GM19372 (cell line): ENCODE data around the gene MEGF6.

Source experiments
- ATAC-seq: cut with Tn5 transposase; IDR thresholded peaks from one replicate; pipeline ENCODE4 v1.9.1; 2021; ENCODE audit warnings: mild to moderate bottlenecking, low read depth, moderate library complexity; ENCODE audit not compliant: unreplicated experiment

The MEGF6 gene

GRCh38 chr1:3544040-3544977 is 67.0 kb downstream of the MEGF6 start:
- ATAC-seq: no peak

DNA sequence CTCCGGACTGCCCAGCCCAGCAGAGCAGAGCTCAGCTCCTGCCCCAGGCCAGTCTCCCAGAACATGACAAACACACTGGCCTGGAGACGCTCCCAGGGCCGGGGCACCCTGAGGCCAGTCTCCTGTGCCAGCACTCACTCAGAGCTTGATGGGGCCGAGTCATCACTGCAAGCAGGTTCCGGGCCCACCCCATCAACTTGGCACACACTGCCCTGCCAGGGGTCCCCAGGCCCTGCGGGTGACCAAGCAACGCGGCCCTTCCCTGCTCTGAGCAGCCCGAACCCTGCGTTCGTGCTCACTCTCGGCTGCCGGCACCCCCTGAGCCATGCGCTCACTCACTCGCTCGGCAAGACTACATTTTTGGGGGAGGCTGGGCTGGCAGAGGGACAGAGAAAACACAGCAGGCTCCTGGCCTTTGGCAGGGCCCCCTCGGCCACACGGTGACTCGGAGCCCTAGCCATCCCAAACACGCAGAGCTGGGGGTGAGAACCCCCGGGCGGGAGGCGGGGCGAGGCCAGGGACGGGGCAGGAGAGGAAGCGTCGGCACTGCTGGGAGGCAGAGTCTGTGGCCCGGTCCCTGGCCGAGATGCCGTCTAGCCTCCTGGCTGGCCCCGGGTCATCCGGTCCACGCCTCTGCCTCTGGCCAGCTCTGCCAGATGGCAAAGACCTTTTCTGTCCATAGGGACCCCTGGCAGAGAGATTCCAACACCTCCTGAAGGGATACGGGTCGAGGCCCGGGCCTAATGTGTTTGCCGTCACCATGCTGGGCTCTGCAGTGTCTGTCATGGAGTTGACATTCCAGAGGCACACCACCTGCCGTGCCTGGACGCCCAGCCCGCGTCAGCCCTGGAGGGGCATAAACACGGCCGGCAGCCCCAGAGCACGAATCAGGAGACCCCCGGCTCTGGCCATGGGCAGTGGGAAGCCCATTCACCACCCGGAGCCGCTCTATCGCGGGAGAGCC is 68.0 kb downstream of the MEGF6 start:
- no peak for ATAC-seq

DNA sequence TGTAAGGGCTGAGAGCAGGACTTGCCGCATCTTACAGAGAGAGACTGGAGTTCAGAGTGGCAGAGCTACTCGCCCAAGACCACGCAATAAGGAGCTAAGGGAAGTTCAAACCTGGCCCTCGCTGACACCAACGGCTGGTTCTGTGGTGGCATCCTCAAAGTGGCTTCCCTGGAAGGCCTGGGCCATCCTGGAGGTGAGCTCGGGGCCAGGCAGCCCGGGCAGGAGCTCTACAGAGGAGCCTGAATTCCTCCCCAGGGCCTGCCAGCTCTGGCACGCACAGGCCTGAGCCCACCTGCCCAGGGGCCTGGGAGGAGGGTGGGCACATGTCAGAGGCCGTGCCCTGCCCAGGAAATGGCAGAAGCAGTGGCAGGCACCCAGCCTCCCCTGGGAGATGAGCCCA is 68.6 kb downstream of the MEGF6 start:
- no peak for ATAC-seq

DNA sequence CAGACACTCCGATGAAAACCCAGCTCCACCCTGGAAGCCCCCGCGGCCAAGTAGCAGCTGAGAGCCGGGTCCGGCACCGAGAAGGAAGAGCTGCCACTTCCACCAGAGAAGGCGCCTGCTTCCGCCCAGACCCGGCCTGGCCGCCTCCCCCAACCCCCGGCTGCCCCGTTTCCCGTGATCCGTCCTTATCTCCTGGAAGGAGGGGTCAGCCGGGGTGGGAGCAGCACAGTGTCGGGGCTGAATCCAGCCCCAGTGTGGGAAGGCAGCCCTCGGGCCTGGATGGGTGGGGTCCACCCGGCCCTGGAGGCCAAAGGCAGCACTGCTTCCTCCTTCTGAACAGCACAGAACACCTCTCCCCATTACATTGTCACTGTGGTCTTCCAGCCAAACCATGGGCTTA is 69.4 kb downstream of the MEGF6 start:
- ATAC-seq: no peak

GRCh38 chr1:3541465-3541864 is 69.8 kb downstream of the MEGF6 start:
- no peak for ATAC-seq

DNA sequence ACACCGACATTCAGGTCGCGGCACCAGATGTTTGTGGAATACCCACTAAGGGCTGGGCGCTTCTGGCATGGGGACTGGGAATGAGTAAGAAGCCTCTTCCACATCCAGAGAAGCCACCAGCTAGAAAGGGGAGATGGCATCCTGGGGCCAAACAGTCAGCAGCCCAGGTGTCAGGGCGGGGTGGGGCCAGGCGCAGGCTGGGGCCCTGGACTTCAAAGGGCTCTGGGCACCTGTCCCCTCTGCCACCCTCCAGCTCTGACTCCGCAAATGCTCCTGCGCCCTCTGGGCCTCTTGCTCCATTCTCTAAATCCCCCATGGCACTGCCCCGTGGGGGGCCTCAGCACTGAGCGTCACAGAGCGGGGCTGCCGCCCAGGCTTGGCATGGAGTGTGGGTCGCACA is 70.4 kb downstream of the MEGF6 start:
- no peak for ATAC-seq

GRCh38 chr1:3539707-3540425 is 71.4 kb downstream of the MEGF6 start:
- ATAC-seq: no peak

GRCh38 chr1:3537359-3537758 is 73.9 kb downstream of the MEGF6 start:
- no peak for ATAC-seq

- ATAC-seq: no peak
Measured at GRCh38 chr1:3536420-3537195, 74.7 kb downstream of the MEGF6 start.

DNA sequence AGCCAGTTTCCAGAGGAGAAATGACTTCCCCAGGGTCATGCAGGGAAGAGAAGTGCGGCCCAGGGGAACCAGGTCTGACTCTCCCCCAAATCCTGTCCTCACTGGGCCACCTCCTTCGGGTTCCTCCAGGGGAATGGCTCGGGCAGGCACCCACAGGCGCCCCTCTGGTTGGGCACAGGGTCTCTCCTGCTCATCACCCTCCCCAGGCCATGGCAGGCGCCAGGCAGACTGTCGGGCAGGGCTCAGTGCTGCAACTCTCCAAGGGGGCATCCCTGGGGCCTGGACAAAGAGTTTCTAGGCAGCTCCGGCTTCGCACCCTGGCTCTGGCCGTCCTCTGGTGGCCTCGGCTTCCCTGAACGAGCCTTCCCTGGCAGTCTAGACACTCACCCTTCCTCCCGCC is 75.6 kb downstream of the MEGF6 start:
- no peak for ATAC-seq

- no peak for ATAC-seq
Measured at GRCh38 chr1:3534803-3535637, 76.3 kb downstream of the MEGF6 start.

DNA sequence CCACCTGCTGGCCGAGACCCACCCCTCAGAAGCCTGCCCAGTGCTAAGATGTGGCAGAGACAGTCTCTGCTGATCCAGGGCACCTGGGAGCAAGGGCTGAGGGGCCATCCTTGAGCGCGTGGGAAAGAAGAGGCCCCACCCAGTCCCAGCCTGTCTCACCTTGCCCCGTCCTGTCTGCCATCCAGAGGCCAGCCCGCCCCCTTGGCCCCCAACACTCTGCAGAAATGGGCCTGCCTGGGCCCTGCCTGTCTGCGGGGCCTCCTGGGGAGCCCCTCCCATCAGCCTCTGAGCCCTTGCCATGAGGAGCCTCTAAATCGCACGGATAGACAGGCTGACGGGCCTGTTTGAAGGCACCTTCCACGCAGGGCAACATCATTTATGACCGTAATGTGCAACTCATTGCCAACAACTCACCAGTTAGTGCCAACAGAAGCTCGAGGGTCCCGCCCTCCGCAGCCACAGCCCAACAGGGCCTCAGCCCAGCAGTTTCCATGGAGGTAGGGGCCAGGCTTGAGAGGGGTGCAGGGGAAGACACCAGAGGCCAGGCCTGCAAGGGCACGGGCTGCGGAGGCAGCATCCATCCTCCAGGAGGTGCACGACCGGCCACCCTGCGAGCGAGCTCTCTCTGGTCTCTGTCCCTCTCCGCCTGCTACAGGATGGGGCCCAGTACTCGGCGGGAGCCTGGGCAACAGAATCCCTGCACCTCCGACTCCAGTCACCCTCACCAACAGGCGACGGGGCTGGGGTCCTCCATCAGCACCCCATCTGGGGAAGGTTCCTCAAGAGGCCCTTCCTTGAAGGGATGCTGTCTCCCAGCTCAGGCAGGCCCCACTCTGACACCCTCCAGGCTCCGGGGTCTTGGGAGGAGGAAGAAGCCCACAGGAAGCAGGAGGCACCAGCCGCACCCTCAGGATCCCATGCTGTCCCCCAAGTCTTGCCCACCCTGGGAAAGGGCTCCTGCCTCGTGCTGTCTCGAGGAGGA is 78.0 kb downstream of the MEGF6 start:
- no peak for ATAC-seq

- no peak for ATAC-seq
Measured at GRCh38 chr1:3531928-3532327, 79.4 kb downstream of the MEGF6 start.

DNA sequence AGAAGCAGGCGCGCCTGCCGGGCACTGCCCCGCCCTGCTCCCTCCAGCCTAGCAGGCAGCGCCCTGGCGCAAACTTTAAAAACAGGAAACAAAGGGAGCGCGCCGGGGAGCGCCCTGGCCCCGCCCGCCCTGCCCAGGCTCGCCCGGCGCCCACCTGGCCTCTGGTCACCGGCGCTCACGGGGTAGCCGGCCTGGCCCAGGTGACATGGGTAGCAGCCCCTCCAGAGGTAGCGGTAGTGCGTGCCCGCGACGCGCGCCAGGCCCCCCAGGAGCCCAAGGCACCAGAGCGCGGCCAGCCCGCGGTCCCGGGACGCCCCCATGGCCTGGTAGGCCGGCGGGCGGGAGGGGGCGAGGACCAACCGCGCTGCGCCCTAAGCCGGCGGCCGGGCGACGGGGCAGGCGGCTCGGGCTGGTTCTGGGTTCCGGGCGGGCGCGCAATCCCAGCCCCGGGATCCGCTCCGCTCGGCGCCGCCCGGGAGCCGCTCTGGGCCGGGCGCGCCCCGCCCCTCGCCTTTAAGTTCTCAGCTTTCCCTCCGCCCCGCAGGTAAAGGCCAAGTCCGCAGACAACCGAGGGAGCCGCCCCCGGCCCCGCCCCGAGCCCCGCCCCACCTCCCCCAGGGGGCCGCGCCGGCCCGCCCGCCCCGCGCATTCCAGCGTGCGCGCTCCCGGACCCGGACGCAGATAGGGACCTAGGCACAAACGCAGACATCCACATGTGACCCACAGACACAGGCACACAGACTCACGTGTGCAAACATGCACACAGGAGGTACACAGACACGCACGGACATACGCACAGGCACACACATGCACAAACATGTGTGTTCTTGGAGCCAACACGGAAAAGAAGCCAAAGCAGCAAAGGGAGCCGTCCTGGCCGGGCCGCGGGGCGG is 80.1 kb downstream of the MEGF6 start:
- ATAC-seq: no peak

GRCh38 chr1:3530086-3530925 is 81.0 kb downstream of the MEGF6 start:
- no peak for ATAC-seq
